Limb (tissue), 2 donors: ENCODE results near the gene BARX2.

ENCODE experiments used
- DNase-seq, 2 donors: peaks; one replicate each; pipeline ENCODE4 v3.0.0-alpha.2; 2016; ENCODE audit errors: extremely low spot score in 2 of 2

BARX2 gene

GRCh38 chr11:129396454-129396853 lies 20.8 kb downstream of the BARX2 start:
- DNase-seq: no peak

DNA sequence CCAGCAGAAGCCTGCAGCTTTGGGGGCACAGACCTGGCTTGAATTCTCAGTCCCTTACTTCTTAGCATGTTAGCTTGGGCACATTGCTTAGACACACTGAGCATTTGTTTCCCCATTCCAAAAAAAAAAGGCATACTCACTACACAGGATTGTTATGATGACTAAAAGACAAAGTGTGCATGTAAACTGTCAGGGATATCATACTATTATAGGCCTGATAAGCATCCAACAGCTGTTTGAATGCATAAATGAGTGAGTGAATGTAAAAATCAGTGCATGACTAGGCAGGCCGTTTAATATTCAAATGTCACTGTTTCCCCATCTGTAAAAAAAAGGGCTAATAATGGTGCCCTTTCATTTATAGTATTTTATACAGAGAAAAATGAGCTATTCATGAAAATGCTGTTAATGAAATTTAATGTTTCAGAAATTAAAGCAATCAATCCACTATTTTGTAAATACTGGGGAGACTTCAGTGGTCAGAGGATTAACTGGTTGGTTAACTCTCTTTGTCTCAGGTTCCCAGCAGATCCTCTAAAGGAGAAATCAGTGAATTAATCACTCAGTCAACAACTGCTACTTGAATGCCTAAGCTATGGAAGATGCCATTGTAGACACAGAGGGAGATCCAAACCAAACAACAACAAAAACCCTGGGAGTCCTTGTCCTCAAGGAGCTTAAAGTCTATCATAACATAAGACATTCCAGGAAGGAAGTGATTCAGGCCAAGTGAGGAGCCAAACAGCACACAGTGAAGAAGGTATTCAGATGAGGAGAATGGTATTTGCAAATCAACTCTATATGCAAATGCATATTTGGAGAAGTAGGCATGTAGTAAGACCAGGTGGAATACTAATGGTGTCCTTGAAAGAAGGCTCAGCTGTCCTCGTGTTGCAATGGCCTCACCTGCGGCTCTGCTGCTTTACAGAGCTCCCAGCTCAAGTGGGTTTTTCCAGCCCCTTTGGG lies 26.8 kb downstream of the BARX2 start:
- no peak for DNase-seq

DNA sequence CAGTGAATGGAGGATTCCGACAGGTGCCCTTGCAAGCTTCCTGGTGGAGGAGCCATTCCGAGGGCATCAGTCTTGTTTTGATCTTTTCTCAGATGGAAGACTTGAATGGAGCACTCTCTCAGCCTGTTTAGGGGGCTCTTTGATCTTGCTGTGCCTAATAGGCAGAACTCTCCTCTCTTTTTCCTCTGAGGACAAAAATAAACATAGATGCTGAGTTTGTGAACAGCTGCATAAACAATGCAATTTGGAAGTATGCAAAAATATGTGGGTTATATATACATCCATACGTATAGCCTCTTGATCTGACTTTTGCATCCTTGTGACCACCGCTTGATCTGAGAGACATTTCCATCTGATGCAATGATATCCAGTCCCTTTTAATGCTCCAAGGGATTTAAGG lies 29.1 kb downstream of the BARX2 start:
- no peak for DNase-seq

DNA sequence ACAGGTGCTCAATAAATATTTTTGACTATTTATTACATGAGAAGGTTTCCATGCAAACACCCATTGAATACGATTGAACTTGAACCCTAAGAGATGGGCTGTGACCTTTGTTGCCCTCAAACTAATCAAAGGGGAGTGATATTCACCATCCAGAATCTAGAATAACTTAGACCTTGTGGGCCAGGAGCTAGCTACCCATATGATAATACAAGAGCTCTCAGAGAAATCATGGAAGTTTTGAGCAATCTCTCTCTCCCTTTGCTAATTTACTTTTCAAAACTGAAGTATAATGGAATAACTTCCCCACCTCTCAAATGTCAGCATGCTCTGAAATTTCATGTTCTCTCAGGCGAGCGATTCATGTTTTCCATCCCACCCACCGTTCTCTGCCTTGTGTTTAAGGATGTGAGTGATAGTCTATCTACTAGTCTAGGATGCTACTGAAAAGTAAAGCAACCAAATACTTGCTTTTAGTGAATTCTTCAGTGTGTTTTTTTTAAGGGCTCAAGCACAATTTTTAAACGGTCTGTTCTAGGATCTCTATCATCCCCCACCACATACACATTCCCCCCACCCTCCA lies 33.3 kb downstream of the BARX2 start:
- no peak for DNase-seq

- no peak for DNase-seq
Measured at GRCh38 chr11:129410395-129410960, 34.8 kb downstream of the BARX2 start.

DNA sequence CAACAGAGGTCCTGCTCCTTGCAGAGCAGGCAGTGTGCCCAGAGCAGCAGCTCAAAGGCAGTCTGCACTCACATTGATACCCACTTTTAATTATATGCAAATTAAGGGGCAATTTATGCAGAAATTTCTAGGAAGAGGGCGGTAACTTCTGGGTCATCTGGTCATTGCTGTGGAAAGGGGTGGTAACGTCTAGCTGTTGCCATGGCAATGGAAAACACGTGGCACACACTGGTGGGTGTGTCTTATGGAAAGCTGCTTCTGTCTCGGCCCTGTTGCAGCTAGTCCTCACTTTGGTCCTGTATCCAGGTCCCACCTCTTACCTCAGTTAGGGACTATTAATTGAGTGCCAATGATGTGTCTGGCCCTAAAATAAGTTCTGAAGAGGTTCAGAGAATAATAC lies 36.8 kb downstream of the BARX2 start:
- no peak for DNase-seq

- no peak for DNase-seq
Measured at GRCh38 chr11:129414144-129414872, 38.7 kb downstream of the BARX2 start.

- DNase-seq: no peak
Measured at GRCh38 chr11:129416080-129416820, 40.6 kb downstream of the BARX2 start.

- no peak for DNase-seq
Measured at GRCh38 chr11:129417458-129417857, 41.8 kb downstream of the BARX2 start.

DNA sequence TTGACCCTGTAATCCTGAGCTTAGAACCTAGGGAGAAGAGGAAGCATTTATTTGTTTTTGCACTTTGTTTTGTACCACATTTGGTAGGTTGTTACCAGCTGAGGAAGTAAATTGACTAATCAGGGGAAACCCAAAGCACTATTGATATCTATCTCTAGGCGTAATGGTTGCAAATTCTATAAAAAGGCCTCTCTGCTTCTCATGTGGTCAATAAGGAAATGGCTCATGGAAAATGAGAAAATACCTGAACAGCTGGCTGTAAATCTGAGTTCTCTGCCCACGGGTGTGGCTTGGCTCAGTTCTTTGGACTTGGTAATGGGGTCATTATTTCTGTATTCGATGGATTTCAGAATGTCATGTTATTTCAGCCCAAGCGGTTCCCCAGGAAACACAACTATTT lies 42.4 kb downstream of the BARX2 start:
- no peak for DNase-seq

GRCh38 chr11:129419386-129419785 lies 43.7 kb downstream of the BARX2 start:
- DNase-seq: no peak

DNA sequence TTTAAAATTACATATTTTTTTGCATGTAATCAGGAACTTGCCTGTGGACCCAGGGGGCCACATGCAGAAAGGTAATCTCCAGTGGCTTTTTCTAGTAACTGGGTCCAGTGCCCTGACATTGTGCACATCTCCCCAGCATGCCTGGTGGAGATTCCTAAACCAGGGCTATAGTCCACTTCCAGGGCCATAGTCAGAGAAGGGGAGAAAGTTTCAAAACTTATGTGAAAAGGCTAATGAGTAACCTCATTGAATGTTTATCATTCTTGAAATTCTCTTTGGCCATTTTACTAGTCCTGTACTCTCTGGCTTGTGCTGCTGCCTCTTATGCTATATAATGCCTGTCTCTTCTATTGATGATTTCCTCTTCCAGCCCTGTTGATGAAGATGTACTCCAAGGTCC lies 47.8 kb downstream of the BARX2 start:
- no peak for DNase-seq

GRCh38 chr11:129425214-129425613 lies 49.6 kb downstream of the BARX2 start:
- no peak for DNase-seq

DNA sequence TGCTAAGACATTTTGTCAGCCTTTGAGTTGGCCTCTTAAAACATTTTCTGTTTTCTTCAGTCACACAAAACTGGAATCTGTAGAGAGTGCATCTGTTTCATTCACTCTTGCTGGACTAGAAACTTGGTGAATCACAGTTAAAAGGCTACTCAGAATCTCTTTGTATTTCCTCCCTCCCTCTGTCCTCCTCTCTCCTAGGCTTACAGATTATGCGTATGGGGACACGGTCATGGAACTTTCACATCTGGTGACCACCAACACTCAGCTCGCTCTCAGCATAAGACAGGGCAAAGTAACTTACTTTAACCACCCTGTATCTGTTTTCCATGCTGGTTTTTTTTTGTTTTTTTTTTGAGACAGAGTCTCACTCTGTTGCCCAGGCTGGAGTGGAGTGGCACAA lies 50.4 kb downstream of the BARX2 start:
- DNase-seq: no peak

- no peak for DNase-seq
Measured at GRCh38 chr11:129426776-129427175, 51.1 kb downstream of the BARX2 start.

GRCh38 chr11:129427376-129427775 lies 51.7 kb downstream of the BARX2 start:
- DNase-seq: no peak

- no peak for DNase-seq
Measured at GRCh38 chr11:129427816-129428406, 52.3 kb downstream of the BARX2 start.

DNA sequence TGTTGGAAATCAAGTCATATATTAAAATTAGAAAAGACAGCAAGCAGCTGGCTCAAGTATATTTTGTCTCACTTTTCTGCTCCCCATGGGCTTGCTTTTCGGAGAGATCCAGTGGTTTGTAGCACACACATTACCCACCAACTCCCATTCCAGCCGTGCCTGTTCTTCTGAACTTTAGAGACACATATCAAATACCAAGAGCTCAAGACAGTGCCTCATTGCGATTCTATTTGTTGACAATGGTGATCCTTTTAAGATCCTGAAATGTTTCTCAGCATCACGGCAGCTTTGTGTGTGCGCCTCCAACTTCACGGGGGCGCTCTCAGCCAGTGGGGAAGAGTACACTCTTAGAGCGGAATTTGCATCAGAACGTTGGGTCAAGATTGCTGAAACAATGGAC lies 52.9 kb downstream of the BARX2 start:
- no peak for DNase-seq

DNA sequence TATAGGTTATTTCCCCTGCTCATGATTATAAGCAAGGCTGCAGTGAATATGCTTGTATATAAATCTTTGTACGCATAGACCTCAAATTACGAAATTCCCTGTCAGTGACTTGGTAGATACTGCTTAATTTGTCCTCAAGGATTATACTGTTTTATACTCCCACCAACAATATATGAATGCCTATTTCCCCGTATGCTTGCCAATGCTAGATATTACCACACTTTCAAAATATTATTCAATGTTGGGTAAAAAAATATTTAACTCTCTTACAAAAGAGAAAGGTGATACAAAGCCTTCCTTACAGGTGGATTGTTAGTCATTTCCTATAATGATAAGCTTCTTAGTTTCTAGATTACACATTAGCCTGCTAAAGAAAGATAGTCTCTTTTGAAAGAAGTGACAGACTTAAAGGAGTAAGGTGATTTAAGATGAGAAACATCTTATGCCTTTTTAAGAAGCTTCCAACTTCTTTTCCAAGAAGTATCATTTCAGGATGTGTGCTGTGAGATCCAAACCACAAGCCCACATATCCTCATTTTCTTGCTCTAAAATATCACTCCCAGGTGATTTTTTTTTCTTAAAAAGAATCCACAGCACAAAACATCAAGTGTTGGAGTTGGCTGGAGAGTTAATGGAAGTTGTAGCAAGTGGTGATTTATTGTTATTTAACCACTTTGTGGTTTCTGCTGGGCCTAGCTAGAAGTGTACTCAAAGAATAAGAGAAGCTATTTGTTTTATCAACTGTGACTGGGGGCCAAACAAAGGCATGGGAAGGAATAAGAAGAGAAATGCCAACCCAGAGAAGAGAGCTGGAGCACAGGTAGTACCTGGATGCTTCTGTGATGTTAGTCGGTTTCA lies 59.2 kb downstream of the BARX2 start:
- no peak for DNase-seq
